Astrocyte of the spinal cord (primary cell): ENCODE measurements around the gene ELMOD3.
"Not testable (repeated sequence)": the region's sequence is repeated elsewhere in the genome, so short reads cannot be mapped to it uniquely, and the experiment has no call there.

Source experiments
- DNase-seq: peaks from one replicate; pipeline ENCODE4 v3.0.0; 2011; ENCODE audit warnings: low read depth, low spot score
- H3K4me3 ChIP-seq: 2 replicates; pipeline ENCODE4 v1.5.1; 2011; ENCODE audit warnings: low read depth, mild to moderate bottlenecking, low read length, moderate library complexity
- CTCF ChIP-seq: IDR thresholded peaks from 2 replicates; pipeline ENCODE4 v1.5.1; 2012; ENCODE audit warnings: low read depth, mild to moderate bottlenecking, low read length, inconsistent platforms
- in situ Hi-C: cut with HindIII; loops from 2 replicates; pipeline ENCODE4 v1.10.0; 2017; ENCODE audit warnings: low sequenced_read_pairs

ELMOD3 gene

GRCh38 chr2:85413592-85414420 lies 59.2 kb downstream of the ELMOD3 start:
- H3K4me3 ChIP-seq: peak overlapping the region; percentile 76
- in situ Hi-C loops: loop anchor here (25.0 kb wide), 1 partner anchor 123 kb away; the partner anchor contains the start of gene MAT2A
- no peak for TF ChIP-seq CTCF
- peak; percentile 60 for DNase-seq

DNA sequence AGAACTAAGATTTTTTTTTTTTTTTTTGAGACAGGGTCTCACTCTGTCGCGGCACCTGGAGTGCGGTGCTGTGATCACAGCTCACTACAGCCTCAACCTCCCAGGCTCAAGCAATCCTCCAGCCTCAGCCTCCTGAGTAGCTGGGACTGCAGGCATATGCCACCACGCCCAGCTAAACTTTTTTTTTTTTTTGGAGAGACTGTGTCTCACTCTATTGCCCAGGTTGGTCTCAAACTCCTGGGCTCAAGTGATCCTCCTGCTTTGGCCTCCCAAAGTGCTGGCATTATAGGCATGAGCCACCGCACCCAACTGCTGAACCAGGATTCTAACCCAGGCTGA lies 59.8 kb downstream of the ELMOD3 start:
- not testable (repeated sequence) for DNase-seq, H3K4me3 ChIP-seq
- in situ Hi-C loops: loop anchor here (25.0 kb wide), 1 partner anchor 123 kb away; the partner anchor contains the start of gene MAT2A

GRCh38 chr2:85414761-85415553 lies 60.4 kb downstream of the ELMOD3 start:
- no peak overlapping the region for H3K4me3 ChIP-seq
- TF ChIP-seq CTCF: no peak
- DNase-seq: no peak
- in situ Hi-C loops: loop anchor here (25.0 kb wide), 1 partner anchor 122 kb away; the partner anchor contains the start of gene MAT2A

DNA sequence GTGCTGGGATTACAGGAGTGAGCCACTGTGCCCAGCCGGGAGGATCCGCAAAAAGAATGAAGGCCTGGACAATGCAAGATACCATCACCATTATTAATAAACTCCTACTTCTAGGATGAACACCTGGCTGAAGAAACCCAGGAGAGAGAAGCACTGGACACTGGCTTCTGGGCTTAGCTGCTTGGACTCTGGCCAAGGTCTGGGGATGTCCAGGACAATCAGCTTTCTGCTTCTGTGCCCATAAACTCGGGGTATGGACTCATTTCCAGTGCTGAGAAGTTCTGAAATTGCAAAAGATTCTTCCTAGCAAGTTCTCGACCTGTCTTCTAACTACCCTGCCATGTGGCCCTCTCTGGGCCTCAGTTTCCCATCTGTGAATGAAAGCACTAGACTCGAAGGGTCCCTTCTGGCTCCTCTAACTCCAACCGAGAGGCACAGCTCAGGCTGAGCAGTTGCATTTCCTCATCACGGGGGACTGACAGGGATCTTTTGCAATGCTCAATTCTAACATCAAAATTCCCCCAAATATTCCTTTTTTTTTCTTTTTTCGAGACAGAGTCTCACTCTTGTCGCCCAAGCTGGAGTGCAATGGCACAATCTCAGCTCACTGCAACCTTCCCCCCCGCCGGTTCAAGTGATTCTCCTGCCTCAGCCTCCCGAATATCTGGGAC lies 61.5 kb downstream of the ELMOD3 start:
- TF ChIP-seq CTCF: no peak
- in situ Hi-C loops: loop anchor here (25.0 kb wide), 1 partner anchor 121 kb away; the partner anchor contains the start of gene MAT2A
- no peak for DNase-seq
- H3K4me3 ChIP-seq: no peak overlapping the region

- peak within 1 kb of the TSS; percentile 67 for H3K4me3 ChIP-seq
- in situ Hi-C loops: loop anchor here (25.0 kb wide), 1 partner anchor 119 kb away; the partner anchor contains the start of gene MAT2A
- TF ChIP-seq CTCF: no peak
- DNase-seq: peak; percentile 85
Measured at GRCh38 chr2:85418132-85419008, 63.8 kb downstream of the ELMOD3 start, which contains the start of gene SH2D6. Gene SH2D6 (plus strand): TSS chr2:85418714. CDS start chr2:85429466, 10,752 bp downstream.

GRCh38 chr2:85419009-85419675 lies 64.6 kb downstream of the ELMOD3 start:
- in situ Hi-C loops: loop anchor here (25.0 kb wide), 1 partner anchor 118 kb away; the partner anchor contains the start of gene MAT2A
- peak overlapping the region; percentile 67 for H3K4me3 ChIP-seq
- no peak for DNase-seq
- TF ChIP-seq CTCF: no peak
